ENCODE measurements around the gene ROBO3. TPM values are rescaled to one million over a fixed set of nuclear protein-coding genes. Genes with fewer than 3 reads are reported as not detected.
A peak's percentile ranks its signal among the peaks of the same experiment; 100 is the strongest.

ROBO3 gene
- total RNA-seq, 6 experiments from 2014 or later: 0.80 to 3.6 (median 1.8) TPM

- intact Hi-C loops (cut with DNase I): no loop called here
- no peak for TF ChIP-seq POLR2A (IDR thresholded peaks at IDR 0.05)
- TF ChIP-seq, protein P1, sequence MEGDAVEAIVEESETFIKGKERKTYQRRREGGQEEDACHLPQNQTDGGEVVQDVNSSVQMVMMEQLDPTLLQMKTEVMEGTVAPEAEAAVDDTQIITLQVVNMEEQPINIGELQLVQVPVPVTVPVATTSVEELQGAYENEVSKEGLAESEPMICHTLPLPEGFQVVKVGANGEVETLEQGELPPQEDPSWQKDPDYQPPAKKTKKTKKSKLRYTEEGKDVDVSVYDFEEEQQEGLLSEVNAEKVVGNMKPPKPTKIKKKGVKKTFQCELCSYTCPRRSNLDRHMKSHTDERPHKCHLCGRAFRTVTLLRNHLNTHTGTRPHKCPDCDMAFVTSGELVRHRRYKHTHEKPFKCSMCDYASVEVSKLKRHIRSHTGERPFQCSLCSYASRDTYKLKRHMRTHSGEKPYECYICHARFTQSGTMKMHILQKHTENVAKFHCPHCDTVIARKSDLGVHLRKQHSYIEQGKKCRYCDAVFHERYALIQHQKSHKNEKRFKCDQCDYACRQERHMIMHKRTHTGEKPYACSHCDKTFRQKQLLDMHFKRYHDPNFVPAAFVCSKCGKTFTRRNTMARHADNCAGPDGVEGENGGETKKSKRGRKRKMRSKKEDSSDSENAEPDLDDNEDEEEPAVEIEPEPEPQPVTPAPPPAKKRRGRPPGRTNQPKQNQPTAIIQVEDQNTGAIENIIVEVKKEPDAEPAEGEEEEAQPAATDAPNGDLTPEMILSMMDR (IDR thresholded peaks at IDR 0.05): no peak
- peaks cover 0 to 17% (median 4%) of the 10 kb centered on the region in 4 donors for H3K4me1 ChIP-seq
- H3K4me3 ChIP-seq: no peak overlapping the region
- H3K27me3 ChIP-seq: peaks cover 12 to 27% of the 10 kb centered on the region in 2 donors
- no peaks in the 10 kb centered on the region for H3K36me3 ChIP-seq
- no peak overlapping the region for H3K27ac ChIP-seq
- DNase-seq (no peak), ATAC-seq (no peak)
- 24% methylated on average over 5 of the region's 5 CpGs for WGBS (ENCODE audit: insufficient coverage, low coverage, low lambda C conversion rate, missing lambda C conversion rate)
- no peaks in the 10 kb centered on the region for H3K9me3 ChIP-seq
Observed at GRCh38 chr11:124838805-124839127, 26.5 kb upstream of the ROBO3 start.

DNA sequence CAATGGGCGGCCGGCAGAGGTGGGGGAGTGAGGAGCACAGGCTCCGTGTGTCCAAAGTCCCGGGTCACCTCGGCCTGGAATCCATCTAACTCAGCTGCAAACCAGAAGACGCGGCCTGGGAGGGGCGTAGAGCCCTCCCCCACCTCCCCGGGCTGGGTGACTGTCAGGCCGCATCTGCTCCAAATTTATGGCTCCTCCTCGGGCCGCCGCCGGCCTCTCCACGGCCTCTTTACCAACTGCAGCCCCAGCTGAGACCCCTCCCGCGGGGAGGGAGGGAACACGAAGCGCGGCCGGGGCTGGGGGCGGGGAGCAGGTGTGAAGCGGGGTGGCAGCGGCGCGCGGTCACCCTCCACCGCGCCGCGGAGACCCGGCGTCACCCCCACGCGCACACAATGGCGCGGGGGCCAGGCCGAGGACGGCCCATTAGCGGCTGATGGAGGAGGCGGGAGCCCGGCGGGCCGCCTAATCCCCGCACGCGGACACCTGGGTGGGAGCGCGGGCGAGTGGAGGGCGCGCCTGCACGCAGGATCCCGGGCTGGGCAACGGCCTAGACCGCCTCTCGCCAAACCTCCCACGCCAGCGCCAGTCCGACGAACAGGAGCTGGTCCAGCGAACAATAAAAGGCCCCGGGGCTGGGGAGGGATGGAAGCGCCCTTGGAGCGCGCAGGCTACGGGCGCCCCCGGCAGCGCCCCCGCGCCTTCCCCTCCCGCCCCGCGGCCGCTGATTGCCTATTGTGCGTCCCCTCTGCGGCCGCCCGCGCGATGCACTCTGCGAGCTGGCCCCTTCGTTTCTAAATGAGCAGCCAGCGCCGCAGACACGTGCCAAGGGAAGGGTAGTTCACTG, 25.9 kb upstream of the ROBO3 start:
- TF ChIP-seq, protein P1 (IDR thresholded peaks at IDR 0.05): no peak
- TF ChIP-seq POLR2A (IDR thresholded peaks at IDR 0.05): no peak
- Histone ChIP-seq H3K9me3 (no peaks in the 10 kb centered on the region), H3K36me3 (no peaks in the 10 kb centered on the region), H3K4me1 (peaks cover 0 to 17% (median 4%) of the 10 kb centered on the region in 4 donors), H3K4me3 (peak overlapping the region in 2 of 3 donors; percentile 9 to 29), H3K27ac (no peak overlapping the region), H3K27me3 (peaks cover 12 to 27% of the 10 kb centered on the region in 2 donors)
- intact Hi-C loops (cut with DNase I): no loop called here
- no peak for ATAC-seq
- DNase-seq: no peak
- WGBS (ENCODE audit: insufficient coverage, low coverage, low lambda C conversion rate, missing lambda C conversion rate): 3% methylated on average over 32 of the region's 87 CpGs

DNA sequence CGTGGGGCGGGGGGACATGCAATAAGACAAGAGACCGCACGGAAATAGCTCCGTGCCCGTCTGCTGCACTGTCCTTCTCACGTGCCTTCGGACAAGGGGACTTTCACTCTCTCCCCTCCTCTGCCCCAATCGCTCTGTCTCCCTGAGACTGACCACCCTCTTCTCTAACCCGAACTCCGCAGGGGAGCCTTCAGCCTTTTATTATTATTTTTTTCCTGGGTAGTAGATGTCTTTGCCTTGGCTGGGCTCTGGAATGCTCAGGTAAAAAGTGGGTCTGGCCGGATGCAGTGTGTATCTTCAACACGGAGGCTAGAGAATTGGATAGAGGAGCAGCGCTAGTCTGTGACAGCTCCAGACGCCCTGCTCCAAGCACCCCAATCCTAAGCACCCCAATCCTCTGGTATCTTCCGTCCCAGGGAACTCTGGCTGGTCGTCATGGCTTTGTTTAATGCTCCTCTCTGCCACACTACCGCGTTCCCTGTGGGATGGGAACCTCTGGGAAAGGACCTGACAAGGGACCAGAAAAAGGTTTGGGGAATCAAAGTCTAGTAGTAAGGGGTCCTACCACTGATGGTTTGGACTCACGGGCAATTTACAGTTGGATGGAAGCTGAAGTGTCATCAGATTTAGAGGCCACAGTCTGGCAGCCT, 25.1 kb upstream of the ROBO3 start:
- DNase-seq (peak in 1 of 3 donors; percentile 17), ATAC-seq (no peak)
- H3K4me3 ChIP-seq: peak overlapping the region in 1 of 3 donors; percentile 29

GRCh38 chr11:124840666-124841065, 24.6 kb upstream of the ROBO3 start:
- TF ChIP-seq, protein P1 (IDR thresholded peaks at IDR 0.05): no peak
- no peak for TF ChIP-seq POLR2A (IDR thresholded peaks at IDR 0.05)
- no peaks in the 10 kb centered on the region for H3K9me3 ChIP-seq
- H3K36me3 ChIP-seq: no peaks in the 10 kb centered on the region
- no peak overlapping the region for H3K4me3 ChIP-seq
- peaks cover 12 to 27% of the 10 kb centered on the region in 2 donors for H3K27me3 ChIP-seq
- no peak for DNase-seq
- H3K27ac ChIP-seq: no peak overlapping the region
- intact Hi-C loops (cut with DNase I): loop anchor here in 1 of 2 donors (10.0 kb wide), 1 partner anchor 186 kb away; no protein-coding TSS in a partner anchor
- WGBS (ENCODE audit: insufficient coverage, low coverage, low lambda C conversion rate, missing lambda C conversion rate): 33% methylated on average over 1 of the region's 1 CpG
- peaks cover 0 to 17% (median 4%) of the 10 kb centered on the region in 4 donors for H3K4me1 ChIP-seq
- no peak for ATAC-seq

More for the DNA sequence above, 25.1 kb upstream of the ROBO3 start:
- no peaks in the 10 kb centered on the region for H3K36me3 ChIP-seq
- no peak for TF ChIP-seq POLR2A (IDR thresholded peaks at IDR 0.05)
- TF ChIP-seq, protein P1 (IDR thresholded peaks at IDR 0.05): no peak
- intact Hi-C loops (cut with DNase I): loop anchor here in 1 of 2 donors (10.0 kb wide), 1 partner anchor 185 kb away; no protein-coding TSS in a partner anchor
- WGBS (ENCODE audit: insufficient coverage, low coverage, low lambda C conversion rate, missing lambda C conversion rate): 7% methylated on average over 13 of the region's 20 CpGs
- peaks cover 12 to 27% of the 10 kb centered on the region in 2 donors for H3K27me3 ChIP-seq
- no peaks in the 10 kb centered on the region for H3K9me3 ChIP-seq
- H3K27ac ChIP-seq: no peak overlapping the region
- peaks cover 0 to 17% (median 4%) of the 10 kb centered on the region in 4 donors for H3K4me1 ChIP-seq
